Astrocyte of the cerebellum (primary cell): Measurements from ENCODE around the gene FLRT2.

Source experiments
- DNase-seq: peaks from one replicate; pipeline ENCODE4 v3.0.0-alpha.2; 2011; ENCODE audit warnings: low read depth
- H3K4me3 ChIP-seq: 2 replicates; pipeline ENCODE4 v1.5.1; 2011; ENCODE audit warnings: mild to moderate bottlenecking, low read depth, low read length, moderate library complexity
- in situ Hi-C: cut with HindIII; loops from 2 replicates; pipeline ENCODE4 v1.10.0; 2017; ENCODE audit warnings: low sequenced_read_pairs
- TF ChIP-seq, protein P1 (sequence below): IDR thresholded peaks from 2 replicates; pipeline ENCODE4 v1.5.1; 2012; ENCODE audit warnings: low read length, low read depth, moderate library complexity, mild to moderate bottlenecking; ENCODE audit errors: missing control alignments

Gene FLRT2

DNA sequence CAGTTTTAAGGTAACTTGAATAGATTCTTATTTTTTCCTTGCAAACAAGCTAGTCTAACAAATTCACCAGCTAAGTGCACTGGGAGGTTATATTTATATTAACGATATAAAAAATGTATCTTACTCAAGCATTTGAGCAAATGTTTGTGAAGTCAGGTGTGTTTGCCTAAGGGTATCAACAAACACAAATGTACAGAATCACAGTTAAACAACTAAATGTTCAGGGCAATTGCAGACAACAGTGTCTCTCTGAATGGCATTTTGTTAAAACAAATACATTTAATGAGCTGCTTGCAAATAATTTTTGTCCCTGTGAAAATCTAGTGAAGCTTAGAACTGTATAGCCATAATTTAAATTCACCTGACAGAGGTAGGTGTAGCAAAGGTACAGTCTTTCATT is 28.2 kb upstream of the FLRT2 start:
- TF ChIP-seq, protein P1, sequence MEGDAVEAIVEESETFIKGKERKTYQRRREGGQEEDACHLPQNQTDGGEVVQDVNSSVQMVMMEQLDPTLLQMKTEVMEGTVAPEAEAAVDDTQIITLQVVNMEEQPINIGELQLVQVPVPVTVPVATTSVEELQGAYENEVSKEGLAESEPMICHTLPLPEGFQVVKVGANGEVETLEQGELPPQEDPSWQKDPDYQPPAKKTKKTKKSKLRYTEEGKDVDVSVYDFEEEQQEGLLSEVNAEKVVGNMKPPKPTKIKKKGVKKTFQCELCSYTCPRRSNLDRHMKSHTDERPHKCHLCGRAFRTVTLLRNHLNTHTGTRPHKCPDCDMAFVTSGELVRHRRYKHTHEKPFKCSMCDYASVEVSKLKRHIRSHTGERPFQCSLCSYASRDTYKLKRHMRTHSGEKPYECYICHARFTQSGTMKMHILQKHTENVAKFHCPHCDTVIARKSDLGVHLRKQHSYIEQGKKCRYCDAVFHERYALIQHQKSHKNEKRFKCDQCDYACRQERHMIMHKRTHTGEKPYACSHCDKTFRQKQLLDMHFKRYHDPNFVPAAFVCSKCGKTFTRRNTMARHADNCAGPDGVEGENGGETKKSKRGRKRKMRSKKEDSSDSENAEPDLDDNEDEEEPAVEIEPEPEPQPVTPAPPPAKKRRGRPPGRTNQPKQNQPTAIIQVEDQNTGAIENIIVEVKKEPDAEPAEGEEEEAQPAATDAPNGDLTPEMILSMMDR = no peak
- DNase-seq = no peak
- no peak overlapping the region for H3K4me3 ChIP-seq
- in situ Hi-C loops = no loop called here

DNA sequence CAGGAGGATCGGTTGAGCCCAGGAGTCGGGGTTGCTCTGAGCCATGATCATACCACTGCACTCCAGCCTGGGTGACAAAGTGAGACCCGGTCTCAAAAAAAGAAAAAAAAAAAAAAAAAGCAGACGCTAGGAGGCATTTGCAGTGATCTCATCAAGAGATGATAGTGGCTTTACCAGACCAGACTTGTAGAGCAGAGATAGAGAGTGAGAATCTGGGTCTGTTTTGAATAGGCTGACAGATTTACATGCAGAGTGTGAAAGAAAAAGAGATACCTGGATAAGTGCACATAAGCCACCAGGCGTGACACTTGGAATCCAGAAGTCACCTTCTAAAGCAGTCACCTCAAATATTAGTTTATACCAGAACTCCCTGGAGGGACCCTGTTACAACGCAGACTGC is 21.1 kb upstream of the FLRT2 start:
- DNase-seq = no peak
- H3K4me3 ChIP-seq = no peak overlapping the region
- TF ChIP-seq, protein P1 = no peak
- in situ Hi-C loops = no loop called here

GRCh38 chr14:85512451-85512850 is 17.5 kb upstream of the FLRT2 start:
- no peak overlapping the region for H3K4me3 ChIP-seq
- TF ChIP-seq, protein P1 = no peak
- DNase-seq = no peak
- in situ Hi-C loops = no loop called here

DNA sequence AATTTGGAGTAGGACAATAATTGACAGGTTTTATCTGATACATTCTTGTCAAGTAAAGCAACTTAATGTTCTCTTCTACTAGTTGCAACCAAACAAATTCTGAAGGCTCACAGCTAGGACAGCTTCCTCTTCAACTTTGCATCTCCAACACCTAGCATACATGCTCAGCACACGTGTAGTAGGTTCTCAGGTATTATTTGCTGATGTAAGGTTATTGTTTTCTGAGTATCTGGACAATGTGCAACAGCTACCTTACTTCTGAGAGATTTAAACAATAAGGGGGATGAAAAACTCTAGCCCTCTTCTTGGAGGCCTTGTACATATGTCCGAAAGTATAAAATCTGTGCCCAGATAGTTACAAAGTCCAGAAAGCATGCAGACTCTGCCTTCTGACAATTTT is 15.5 kb upstream of the FLRT2 start:
- H3K4me3 ChIP-seq = no peak overlapping the region
- TF ChIP-seq, protein P1 = no peak
- DNase-seq = no peak
- in situ Hi-C loops = no loop called here

DNA sequence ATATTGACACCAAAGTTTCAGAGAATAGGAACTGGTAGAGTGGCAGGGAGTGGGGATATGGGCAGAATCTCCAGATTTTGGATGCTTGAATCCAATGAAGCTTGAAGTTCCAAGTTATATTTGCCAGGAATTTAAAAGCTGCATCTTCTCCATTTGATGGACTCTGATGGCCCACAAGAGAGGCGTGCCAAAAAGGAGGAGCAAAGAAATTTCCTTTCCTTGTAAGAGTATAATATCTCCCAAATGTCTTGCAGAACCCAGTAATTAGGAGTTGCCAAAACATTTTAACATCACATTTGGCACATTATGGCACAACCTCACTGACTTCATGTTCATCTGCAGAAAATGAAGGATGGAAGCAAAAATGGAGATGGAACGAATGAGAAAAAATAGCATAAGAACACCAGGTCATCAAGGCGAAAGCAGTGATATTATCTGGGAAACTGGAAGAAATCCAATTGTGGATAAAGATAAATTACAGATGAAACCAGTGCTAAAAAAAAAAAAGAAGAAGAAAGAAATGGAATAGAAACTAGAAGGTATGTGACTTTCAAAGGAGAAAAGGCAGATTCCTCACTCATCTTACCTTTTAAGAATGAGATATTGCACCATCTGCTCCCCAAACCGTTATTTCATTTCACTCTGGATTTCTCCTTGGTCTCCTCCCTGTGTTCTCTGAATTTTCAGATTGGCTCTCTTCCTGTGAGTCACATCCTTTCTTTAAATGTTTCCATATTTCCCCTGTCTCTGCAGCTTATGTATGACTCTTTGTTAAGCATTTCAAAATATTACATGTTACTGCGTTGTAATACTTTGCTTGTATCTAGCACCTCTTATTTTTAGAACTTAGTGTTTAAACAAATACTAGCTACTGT is 13.5 kb upstream of the FLRT2 start:
- TF ChIP-seq, protein P1 = no peak
- in situ Hi-C loops = no loop called here
- DNase-seq = no peak
- no peak overlapping the region for H3K4me3 ChIP-seq

DNA sequence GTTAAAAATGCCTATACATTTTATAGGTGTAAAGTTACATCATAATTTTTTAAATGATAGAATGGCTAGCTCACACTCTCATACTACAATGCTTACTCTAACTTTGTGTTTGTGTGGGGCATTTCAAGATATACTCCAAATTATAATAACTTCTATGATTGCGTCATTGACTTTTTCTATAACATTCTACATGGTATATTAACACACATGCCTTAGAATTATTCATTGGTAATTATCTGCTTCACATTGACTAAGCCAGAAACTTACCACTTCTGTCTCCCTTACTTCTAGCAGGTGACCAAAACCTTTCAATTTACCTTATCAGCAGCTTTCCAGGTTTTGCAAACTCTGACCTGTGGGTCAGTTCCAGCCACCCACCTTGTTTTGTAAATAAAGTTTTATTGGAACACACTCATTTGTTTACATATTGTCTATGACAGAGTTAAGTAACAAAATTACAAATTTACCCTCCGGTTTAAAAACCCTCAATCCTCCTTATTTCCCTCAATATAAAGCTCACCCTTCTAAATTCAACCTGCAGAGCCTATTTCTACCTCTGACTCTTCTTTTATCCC is 12.7 kb upstream of the FLRT2 start:
- H3K4me3 ChIP-seq = no peak overlapping the region
- TF ChIP-seq, protein P1 = no peak
- in situ Hi-C loops = no loop called here
- no peak for DNase-seq
